ENCODE results near the gene CARNS1.

Gene CARNS1

GRCh38 chr11:67395555-67396258, 19.8 kb upstream of the CARNS1 start:
- Histone ChIP-seq H3K4me3 (no peak overlapping the region), H3K9ac (peak overlapping the region; percentile 39; the same call in 1 of the 2 replicates), H3K4me2 (peak overlapping the region; percentile 79), H4K20me1 (peaks cover 79% of the 10 kb centered on the region), H3K9me3 (no peaks in the 10 kb centered on the region), H3K27me3 (no peaks in the 10 kb centered on the region), H3K4me1 (peaks cover 73% of the 10 kb centered on the region), H3K27ac (peak overlapping the region; percentile 55), H3K36me3 (peaks cover 72% of the 10 kb centered on the region)
- no peak for TF ChIP-seq Cebpa-rat (IDR thresholded peaks at IDR 0.05)

GRCh38 chr11:67396259-67396581, 19.3 kb upstream of the CARNS1 start:
- H3K4me2 ChIP-seq = peak overlapping the region; percentile 79
- no peak for TF ChIP-seq Cebpa-rat (IDR thresholded peaks at IDR 0.05)
- no peaks in the 10 kb centered on the region for H3K27me3 ChIP-seq
- H3K9me3 ChIP-seq = no peaks in the 10 kb centered on the region
- H3K9ac ChIP-seq = peak overlapping the region; percentile 39; the same call in 1 of the 2 replicates
- H3K27ac ChIP-seq = peak overlapping the region; percentile 55
- H3K36me3 ChIP-seq = peaks cover 72% of the 10 kb centered on the region
- H3K4me3 ChIP-seq = no peak overlapping the region
- peaks cover 72% of the 10 kb centered on the region for H3K4me1 ChIP-seq
- H4K20me1 ChIP-seq = peaks cover 84% of the 10 kb centered on the region

- Histone ChIP-seq H3K4me2 (peak overlapping the region; percentile 79), H3K36me3 (peaks cover 72% of the 10 kb centered on the region), H4K20me1 (peaks cover 86% of the 10 kb centered on the region)
These were observed 18.7 kb upstream of the CARNS1 start for GRCh38 chr11:67396587-67397389.

GRCh38 chr11:67397536-67397935, 17.9 kb upstream of the CARNS1 start:
- no peak for TF ChIP-seq Cebpa-rat (IDR thresholded peaks at IDR 0.05)
- Histone ChIP-seq H3K4me1 (peaks cover 74% of the 10 kb centered on the region), H3K36me3 (peaks cover 72% of the 10 kb centered on the region), H3K4me3 (no peak overlapping the region), H3K27me3 (no peaks in the 10 kb centered on the region), H3K27ac (peak overlapping the region; percentile 55), H3K9ac (0 out of 2 replicates have a peak overlapping the region, but pooled peaks have one; percentile 17), H4K20me1 (peaks cover 79% of the 10 kb centered on the region), H3K9me3 (no peaks in the 10 kb centered on the region), H3K4me2 (peak overlapping the region; percentile 79)

More at GRCh38 chr11:67396587-67397389, 18.7 kb upstream of the CARNS1 start:
- H3K27ac ChIP-seq = peak overlapping the region; percentile 55
- peaks cover 72% of the 10 kb centered on the region for H3K4me1 ChIP-seq
- H3K4me3 ChIP-seq = no peak overlapping the region
- H3K9ac ChIP-seq = peak overlapping the region; percentile 39; the same call in 1 of the 2 replicates
- no peaks in the 10 kb centered on the region for H3K9me3 ChIP-seq
- H3K27me3 ChIP-seq = no peaks in the 10 kb centered on the region
- no peak for TF ChIP-seq Cebpa-rat (IDR thresholded peaks at IDR 0.05)

GRCh38 chr11:67397986-67398660, 17.4 kb upstream of the CARNS1 start:
- Histone ChIP-seq H3K36me3 (peaks cover 72% of the 10 kb centered on the region), H3K27me3 (no peaks in the 10 kb centered on the region), H3K27ac (peak overlapping the region; percentile 30; the same call in 1 of the 2 replicates), H3K4me3 (no peak overlapping the region), H3K9me3 (no peaks in the 10 kb centered on the region), H3K4me2 (peak overlapping the region; percentile 79), H3K4me1 (peaks cover 74% of the 10 kb centered on the region), H4K20me1 (peaks cover 77% of the 10 kb centered on the region), H3K9ac (0 out of 2 replicates have a peak overlapping the region, but pooled peaks have one; percentile 96)
- no peak for TF ChIP-seq Cebpa-rat (IDR thresholded peaks at IDR 0.05)

GRCh38 chr11:67398661-67399563, 16.6 kb upstream of the CARNS1 start:
- H3K4me1 ChIP-seq = peaks cover 78% of the 10 kb centered on the region
- peaks cover 69% of the 10 kb centered on the region for H4K20me1 ChIP-seq
- H3K27ac ChIP-seq = peak overlapping the region; percentile 12; the same call in 1 of the 2 replicates
- no peaks in the 10 kb centered on the region for H3K9me3 ChIP-seq
- no peaks in the 10 kb centered on the region for H3K27me3 ChIP-seq
- peak overlapping the region; percentile 90 for H3K4me2 ChIP-seq
- peaks cover 64% of the 10 kb centered on the region for H3K36me3 ChIP-seq
- peak overlapping the region; percentile 96 for H3K9ac ChIP-seq
- TF ChIP-seq Cebpa-rat (IDR thresholded peaks at IDR 0.05) = no peak
- peak overlapping the region; percentile 18; the same call in 1 of the 2 replicates for H3K4me3 ChIP-seq

GRCh38 chr11:67400251-67400941, 15.1 kb upstream of the CARNS1 start:
- H4K20me1 ChIP-seq = peaks cover 60% of the 10 kb centered on the region
- no peaks in the 10 kb centered on the region for H3K9me3 ChIP-seq
- H3K4me1 ChIP-seq = peaks cover 91% of the 10 kb centered on the region
- H3K9ac ChIP-seq = peak overlapping the region; percentile 96
- H3K4me2 ChIP-seq = peak overlapping the region; percentile 90
- TF ChIP-seq Cebpa-rat (IDR thresholded peaks at IDR 0.05) = no peak
- no peaks in the 10 kb centered on the region for H3K27me3 ChIP-seq
- peak overlapping the region; percentile 97 for H3K4me3 ChIP-seq
- H3K27ac ChIP-seq = peak overlapping the region; percentile 99
- H3K36me3 ChIP-seq = peaks cover 52% of the 10 kb centered on the region

- no peak for TF ChIP-seq Cebpa-rat (IDR thresholded peaks at IDR 0.05)
- Histone ChIP-seq H3K27me3 (no peaks in the 10 kb centered on the region), H4K20me1 (peaks cover 54% of the 10 kb centered on the region), H3K27ac (peak overlapping the region; percentile 99), H3K36me3 (peaks cover 52% of the 10 kb centered on the region), H3K4me1 (peaks cover 91% of the 10 kb centered on the region), H3K4me3 (peak overlapping the region; percentile 97), H3K9me3 (no peaks in the 10 kb centered on the region), H3K4me2 (peak overlapping the region; percentile 90), H3K9ac (peak overlapping the region; percentile 96)
These were observed 14.5 kb upstream of the CARNS1 start for GRCh38 chr11:67400942-67401494.

Measured in BLaER1 (cell line).